Right lobe of liver (tissue), 6 donors: Measurements from ENCODE around the gene ELMOD3. TPM values are rescaled to one million over a fixed set of nuclear protein-coding genes. Genes with fewer than 3 reads are reported as not detected.

Experiments
- ATAC-seq, 4 donors: fragments of 200-7000 bp; cut with Tn5 transposase; one replicate each; pipeline ENCODE4 v1.9.1; 2020; ENCODE audit warnings: mild to moderate bottlenecking in 4 of 4, moderate library complexity in 4 of 4
- DNase-seq, 3 donors: peaks; one replicate each; pipeline ENCODE4 v3.0.0-alpha.2; 2020
- H3K27ac ChIP-seq, 3 donors: fragments of 200-600 bp; one replicate each; pipeline ENCODE4 v1.8.0; 2022
- H3K27me3 ChIP-seq, 2 donors: fragments of 200-600 bp; one replicate each; pipeline ENCODE4 v1.8.0; 2022
- H3K36me3 ChIP-seq, 4 donors: fragments of 200-600 bp; sonication (generic) in 1 of 4; one replicate each; pipeline versions ENCODE4 v1.5.1 to v1.8.0; 2017 to 2022; ENCODE audit warnings: control low read depth in 1 of 4
- H3K4me1 ChIP-seq, 4 donors: fragments of 200-600 bp; sonication (generic) in 1 of 4; one replicate each; pipeline versions ENCODE4 v1.5.1 to v1.8.0; 2017 to 2022; ENCODE audit warnings: control low read depth in 1 of 4
- H3K4me3 ChIP-seq, 3 donors: fragments of 200-600 bp; one replicate each; pipeline ENCODE4 v1.8.0; 2022
- H3K9me3 ChIP-seq, 4 donors: fragments of 200-600 bp; sonication (generic) in 1 of 4; one replicate each; pipeline versions ENCODE4 v1.5.1 to v1.8.0; 2017 to 2022; ENCODE audit warnings: control low read depth in 1 of 4
- CTCF ChIP-seq, 4 donors: fragments of 200-600 bp in 3 of 4; fragments of 450-650 bp in 1 of 4; IDR thresholded peaks; one replicate each; pipeline versions ENCODE4 v1.5.1 to v1.8.0; 2016 to 2022; ENCODE audit warnings: antibody characterized with exemption in 4 of 4, mild to moderate bottlenecking in 2 of 4
- POLR2A ChIP-seq: fragments of 450-650 bp; IDR thresholded peaks from one replicate; pipeline ENCODE4 v1.6.1; 2017; ENCODE audit warnings: antibody characterized with exemption, mild to moderate bottlenecking
- whole genome bisulfite sequencing: methylation state at CpG from one replicate; pipeline ENCODE4 v1.1.6; 2018; ENCODE audit warnings: low coverage, low lambda C conversion rate; ENCODE audit not compliant: insufficient coverage; ENCODE audit errors: missing lambda C conversion rate; 5-methylcytosine and 5-hydroxymethylcytosine counted together
- intact Hi-C, 2 donors: fragments of 100-400 bp; cut with DNase I; formaldehyde crosslinking; loops; one replicate each; pipeline versions ENCODE4 v1.11.2 to v1.14.1; 2022
- total RNA-seq, 6 experiments: library from RNA; depleted of rRNA in 2 of 6; stranded (reverse); fragments of >200 nt in 2 of 6; fragmentation: NEBNext Ultra II Directional in 3 of 6; extraction: Animal tissue kit (Norgen Biotek cat#: 25700) in 3 of 6; gene quantifications; one replicate each; pipeline versions ENCODE4 v1.1.0 to v1.2.4, GENCODE V29; 2016 to 2023
- donor health status: DM: no; HTN: yes; CAD: no.
- donor health status: DM: no; HTN: no; CAD: no.
- donor health status: DM: no; HTN: no; CAD: no.
- donor health status: DM: no; HTN: yes; CAD: no.
- donor health status: DM: no; HTN: yes; CAD: no.

ELMOD3 gene
- total RNA-seq, 6 experiments from 2014 or later: 7.4 to 12.8 (median 9.5) TPM

- no peak for ATAC-seq
- intact Hi-C loops: loop anchor here in 1 of 2 donors (5.0 kb wide), 1 partner anchor 137 kb away; no protein-coding TSS in a partner anchor
Observed at GRCh38 chr2:85414761-85415553, 60.4 kb downstream of the ELMOD3 start.

DNA sequence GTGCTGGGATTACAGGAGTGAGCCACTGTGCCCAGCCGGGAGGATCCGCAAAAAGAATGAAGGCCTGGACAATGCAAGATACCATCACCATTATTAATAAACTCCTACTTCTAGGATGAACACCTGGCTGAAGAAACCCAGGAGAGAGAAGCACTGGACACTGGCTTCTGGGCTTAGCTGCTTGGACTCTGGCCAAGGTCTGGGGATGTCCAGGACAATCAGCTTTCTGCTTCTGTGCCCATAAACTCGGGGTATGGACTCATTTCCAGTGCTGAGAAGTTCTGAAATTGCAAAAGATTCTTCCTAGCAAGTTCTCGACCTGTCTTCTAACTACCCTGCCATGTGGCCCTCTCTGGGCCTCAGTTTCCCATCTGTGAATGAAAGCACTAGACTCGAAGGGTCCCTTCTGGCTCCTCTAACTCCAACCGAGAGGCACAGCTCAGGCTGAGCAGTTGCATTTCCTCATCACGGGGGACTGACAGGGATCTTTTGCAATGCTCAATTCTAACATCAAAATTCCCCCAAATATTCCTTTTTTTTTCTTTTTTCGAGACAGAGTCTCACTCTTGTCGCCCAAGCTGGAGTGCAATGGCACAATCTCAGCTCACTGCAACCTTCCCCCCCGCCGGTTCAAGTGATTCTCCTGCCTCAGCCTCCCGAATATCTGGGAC lies 61.5 kb downstream of the ELMOD3 start:
- H3K36me3 ChIP-seq: no peaks in the 10 kb centered on the region
- H3K27ac ChIP-seq: no peak overlapping the region
- H3K9me3 ChIP-seq: no peaks in the 10 kb centered on the region
- H3K4me3 ChIP-seq: no peak overlapping the region
- intact Hi-C loops: loop anchor here in 1 of 2 donors (5.0 kb wide), 1 partner anchor 136 kb away; no protein-coding TSS in a partner anchor
- WGBS: 67% methylated on average over 10 of the region's 12 CpGs
- DNase-seq (no peak), ATAC-seq (no peak)
- H3K4me1 ChIP-seq: peaks cover under 1 to 39% (median 15%) of the 10 kb centered on the region in 4 donors
- no peaks in the 10 kb centered on the region for H3K27me3 ChIP-seq
- TF ChIP-seq POLR2A: no peak
- no peak for TF ChIP-seq CTCF (IDR thresholded peaks at IDR 0.05)

More at GRCh38 chr2:85414761-85415553, 60.4 kb downstream of the ELMOD3 start:
- H3K27me3 ChIP-seq: no peaks in the 10 kb centered on the region
- H3K4me3 ChIP-seq: no peak overlapping the region
- TF ChIP-seq POLR2A: no peak
- TF ChIP-seq CTCF (IDR thresholded peaks at IDR 0.05): no peak
- 88% methylated on average over 5 of the region's 7 CpGs for WGBS
- H3K4me1 ChIP-seq: peaks cover 0 to 27% (median 7%) of the 10 kb centered on the region in 4 donors
- no peak for DNase-seq
- H3K36me3 ChIP-seq: no peaks in the 10 kb centered on the region
- no peak overlapping the region for H3K27ac ChIP-seq
- no peaks in the 10 kb centered on the region for H3K9me3 ChIP-seq

- TF ChIP-seq POLR2A (peak; percentile 55), CTCF (IDR thresholded peaks at IDR 0.05) (no peak)
- 3% methylated on average over 7 of the region's 57 CpGs for WGBS
- peak; percentile 58 to 70 (median 63) for ATAC-seq
Observed at GRCh38 chr2:85418132-85419008, 63.8 kb downstream of the ELMOD3 start, which contains the start of gene SH2D6. Gene SH2D6 (plus strand): TSS chr2:85418714. CDS start chr2:85429466, 10,752 bp downstream.

More at GRCh38 chr2:85418132-85419008, 63.8 kb downstream of the ELMOD3 start, which contains the start of gene SH2D6:
- H3K27ac ChIP-seq: peak within 1 kb of the TSS; percentile 84 to 92 (median 90)
- DNase-seq: peak; percentile 84 to 85 (median 85)
- H3K4me3 ChIP-seq: peak within 1 kb of the TSS; percentile 59 to 80 (median 74)
- intact Hi-C loops: loop anchor here in 1 of 2 donors (5.0 kb wide), 1 partner anchor 134 kb away; no protein-coding TSS in a partner anchor
- no peaks in the 10 kb centered on the region for H3K9me3 ChIP-seq
- H3K36me3 ChIP-seq: no peaks in the 10 kb centered on the region
- H3K4me1 ChIP-seq: peaks cover 4 to 54% (median 27%) of the 10 kb centered on the region in 4 donors
- no peaks in the 10 kb centered on the region for H3K27me3 ChIP-seq
